Stimulated activated CD8-positive, alpha-beta memory T cell treated with anti-CD3 and anti-CD28 coated beads, Interleukin-15, amount 100 ng/mL, for 48 hours (primary cell): ENCODE measurements around the gene DNAI4.
A peak's percentile ranks its signal among the peaks of the same experiment; 100 is the strongest.
"Not testable (repeated sequence)": the region's sequence is repeated elsewhere in the genome, so short reads cannot be mapped to it uniquely, and the experiment has no call there.

Source experiments
- DNase-seq, 2 donors: peaks; one replicate each; pipeline ENCODE4 v3.0.0-alpha.2; 2020; ENCODE audit warnings: low read depth in 2 of 2

The DNAI4 gene

DNA sequence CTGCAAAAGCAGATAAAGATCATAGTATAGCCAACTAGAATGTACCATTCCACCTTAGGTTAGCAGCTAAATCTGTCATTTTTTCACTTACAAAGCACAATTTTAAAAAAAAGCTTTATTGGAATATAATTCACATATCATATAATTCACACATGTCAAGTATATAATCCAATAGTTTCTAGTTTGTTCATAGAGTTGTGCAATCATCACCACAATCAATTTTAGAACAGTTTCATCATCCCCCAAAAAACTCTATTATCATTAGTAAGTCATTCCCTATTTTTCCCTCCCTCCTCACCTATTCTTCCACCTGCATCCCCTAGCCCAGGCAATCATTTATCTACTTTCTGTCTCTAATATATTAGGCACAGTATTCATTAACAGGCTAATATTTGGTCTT lies 91.5 kb downstream of the DNAI4 start:
- DNase-seq: no peak

DNA sequence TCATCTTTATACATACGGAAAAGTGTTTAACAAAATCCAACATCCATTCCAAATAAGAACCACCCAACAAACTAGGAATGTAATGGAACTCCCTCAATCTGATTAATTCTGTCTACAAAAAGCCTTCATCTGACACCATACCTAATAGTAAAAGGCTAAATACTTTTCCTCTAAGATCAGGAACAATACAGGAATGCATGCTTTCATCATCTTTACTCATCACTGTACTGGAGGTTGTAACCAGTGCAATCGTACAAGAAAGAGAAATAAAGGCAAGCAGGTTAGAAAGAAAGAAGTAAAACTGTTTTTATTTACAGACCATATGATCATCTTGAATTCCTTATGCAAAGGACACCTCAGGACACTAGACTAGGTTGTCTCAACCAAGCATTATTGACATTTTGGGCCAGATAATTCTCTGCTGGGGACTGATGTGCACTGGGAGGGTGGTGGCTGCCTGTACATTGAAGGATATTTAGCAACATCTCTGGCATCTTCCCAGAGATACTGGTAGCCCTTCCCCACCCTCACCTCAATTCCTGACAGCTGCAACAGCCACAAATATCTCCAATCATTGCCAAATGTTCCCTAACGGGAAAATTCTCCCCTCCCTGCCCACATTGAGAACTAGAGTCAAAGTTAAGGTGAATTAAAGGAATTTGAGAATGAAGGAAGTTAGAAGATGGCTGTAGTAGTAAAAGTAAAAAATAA lies 93.0 kb downstream of the DNAI4 start:
- no peak for DNase-seq

DNA sequence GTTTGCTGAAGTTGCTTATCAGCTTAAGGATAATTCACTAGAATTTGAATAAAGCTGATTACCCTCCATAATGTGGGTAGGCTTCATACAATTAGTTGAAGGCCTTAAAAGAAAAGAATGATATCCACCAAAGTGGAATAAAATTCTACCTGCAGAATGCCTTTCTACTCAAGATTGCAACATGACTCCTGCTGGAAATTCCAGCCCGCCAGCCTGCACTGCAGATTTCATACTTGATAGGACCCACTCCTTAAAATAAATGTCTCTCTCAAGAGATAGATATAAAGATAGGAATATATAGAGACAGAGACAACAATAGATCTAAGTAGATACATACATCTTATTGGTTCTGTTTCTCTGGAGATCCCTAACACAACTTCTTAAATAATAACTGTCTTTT lies 99.9 kb downstream of the DNAI4 start:
- no peak for DNase-seq

DNA sequence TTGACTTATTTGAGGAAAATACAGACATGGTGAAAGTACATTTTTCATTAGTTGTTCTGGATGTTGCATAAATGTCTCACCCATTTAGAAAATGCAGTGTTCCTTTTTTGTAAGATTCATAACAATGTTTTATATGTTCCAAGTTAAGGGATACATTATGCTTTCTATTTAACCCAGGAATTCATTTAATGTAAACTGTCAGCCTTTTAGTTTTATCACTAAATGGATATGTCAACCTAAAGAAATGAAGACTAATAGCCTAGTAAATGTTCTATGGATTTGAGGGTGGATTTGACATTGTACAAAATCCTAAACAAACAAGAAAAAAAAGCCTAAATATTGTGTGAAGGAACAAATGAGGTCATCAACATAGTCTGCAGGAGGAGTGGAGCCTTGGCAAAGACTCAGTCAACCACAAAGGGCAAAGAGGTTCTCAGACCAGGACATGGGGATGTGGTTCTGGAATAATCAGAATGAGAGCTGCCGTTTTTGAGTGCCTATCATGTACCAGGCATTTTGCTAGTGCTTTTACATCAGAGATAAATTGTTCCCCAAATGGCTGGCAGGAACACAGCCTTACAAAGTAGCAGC lies 114.8 kb downstream of the DNAI4 start:
- no peak for DNase-seq

- no peak for DNase-seq
These were observed 115.4 kb downstream of the DNAI4 start for GRCh38 chr1:66809245-66809644.

DNA sequence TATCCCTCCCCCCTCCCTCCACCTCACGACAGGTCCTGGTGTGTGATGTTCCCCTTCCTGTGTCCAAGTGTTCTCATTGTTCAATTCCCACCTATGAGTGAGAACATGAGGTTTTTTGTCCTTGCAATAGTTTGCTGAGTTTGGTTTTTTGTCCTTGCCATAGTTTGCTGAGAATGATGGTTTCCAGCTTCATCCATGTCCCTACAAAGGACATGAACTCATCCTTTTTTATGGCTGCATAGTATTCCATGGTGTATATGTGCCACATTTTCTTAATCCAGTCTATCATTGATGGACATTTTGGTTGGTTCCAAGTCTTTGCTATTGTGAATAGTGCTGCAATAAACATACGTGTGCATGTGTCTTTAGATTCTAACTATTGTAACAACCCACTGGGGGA lies 128.8 kb downstream of the DNAI4 start:
- DNase-seq: not testable (repeated sequence)

DNA sequence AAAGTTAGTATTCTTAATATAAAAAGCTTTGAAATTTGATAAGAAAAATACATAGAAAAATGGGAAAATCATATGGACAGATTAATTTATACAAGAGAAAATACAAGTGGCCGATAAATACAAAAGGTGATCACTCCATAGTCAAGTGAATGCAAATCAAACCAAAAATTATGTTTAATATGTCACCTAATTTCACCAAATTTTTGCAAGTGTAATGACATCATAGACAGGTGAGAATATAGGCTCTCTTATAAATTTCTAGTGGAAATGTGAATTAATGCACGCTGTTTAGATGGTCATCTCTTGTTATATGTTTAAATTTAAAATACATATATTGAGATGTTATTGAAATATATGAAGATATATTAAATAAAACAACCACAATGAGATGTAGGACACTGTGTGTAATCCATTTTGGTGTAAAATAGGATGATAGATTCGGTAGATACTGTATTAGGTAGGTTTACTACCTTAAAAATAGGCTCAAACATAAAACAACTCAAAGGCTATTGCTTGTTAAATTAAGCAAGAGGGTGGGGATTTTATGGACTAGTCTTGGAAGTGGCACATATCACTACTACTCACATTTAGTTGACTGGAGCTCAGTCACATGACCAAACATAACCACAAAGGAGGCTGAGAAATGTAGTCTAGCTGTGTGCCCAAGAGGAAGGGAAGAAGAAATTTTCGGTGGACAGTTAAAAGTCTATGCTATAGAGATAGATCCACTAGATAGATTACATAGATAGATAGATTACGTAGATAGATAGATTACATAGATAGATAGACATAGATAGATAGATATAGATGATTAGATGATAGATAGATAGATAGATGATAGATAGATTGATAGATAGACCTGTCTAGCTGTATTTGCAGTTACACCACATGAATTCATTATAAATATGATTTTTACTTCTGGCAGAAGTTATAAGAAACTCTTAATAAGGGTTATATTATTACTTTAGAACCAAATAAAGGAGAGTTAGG lies 132.7 kb downstream of the DNAI4 start:
- DNase-seq: no peak

DNA sequence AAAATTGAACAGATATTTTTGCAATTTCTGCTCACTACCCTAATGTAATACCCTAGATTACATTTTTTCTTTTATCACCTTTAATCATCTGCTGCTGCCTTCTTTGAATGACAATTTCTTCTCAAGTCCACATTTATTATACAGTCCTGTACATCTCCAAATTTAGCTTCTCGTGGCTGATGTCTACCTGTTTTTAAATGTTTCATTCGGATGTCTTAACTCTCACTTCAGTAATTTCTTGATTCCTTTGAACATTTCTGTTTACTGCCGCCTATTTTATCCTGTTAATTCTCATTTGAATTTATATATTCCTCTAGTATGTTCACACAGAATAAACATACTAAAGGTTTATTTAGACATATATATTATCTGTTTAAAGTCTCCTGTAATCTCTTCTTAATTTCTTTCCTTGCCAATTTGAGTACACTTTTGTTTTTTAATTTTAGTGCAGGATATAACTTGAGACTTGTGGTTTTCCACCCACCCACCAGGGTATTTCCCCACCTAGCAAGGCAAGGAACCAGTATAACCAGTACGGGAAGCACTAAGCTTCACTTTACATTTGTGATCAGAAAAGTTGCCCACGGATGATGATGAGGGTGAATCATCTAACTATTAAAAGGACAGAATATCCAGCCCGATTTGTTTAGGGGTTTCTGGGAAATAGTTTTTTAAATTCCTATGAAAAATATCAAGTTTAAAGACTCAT lies 136.3 kb downstream of the DNAI4 start:
- DNase-seq: peak; percentile 8 to 44

DNA sequence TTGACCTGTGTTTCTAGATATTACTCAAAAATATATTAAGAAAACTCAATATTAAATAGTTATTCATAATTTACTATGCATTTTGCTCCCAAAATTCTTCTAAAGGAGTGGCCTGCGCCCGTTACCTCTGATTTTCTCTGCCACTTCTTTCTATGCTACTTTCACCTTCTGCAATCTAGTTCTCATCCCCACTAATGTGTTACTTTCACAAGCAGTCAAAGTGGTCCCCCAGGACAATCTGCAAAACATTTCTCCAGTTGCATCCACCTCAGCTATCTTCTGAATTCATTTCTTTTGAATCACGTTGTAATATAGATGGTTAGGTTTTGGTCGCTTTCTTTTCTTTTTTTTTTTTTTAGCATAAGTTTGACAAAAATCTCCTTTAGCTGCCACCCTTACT lies 137.0 kb downstream of the DNAI4 start:
- no peak for DNase-seq

DNA sequence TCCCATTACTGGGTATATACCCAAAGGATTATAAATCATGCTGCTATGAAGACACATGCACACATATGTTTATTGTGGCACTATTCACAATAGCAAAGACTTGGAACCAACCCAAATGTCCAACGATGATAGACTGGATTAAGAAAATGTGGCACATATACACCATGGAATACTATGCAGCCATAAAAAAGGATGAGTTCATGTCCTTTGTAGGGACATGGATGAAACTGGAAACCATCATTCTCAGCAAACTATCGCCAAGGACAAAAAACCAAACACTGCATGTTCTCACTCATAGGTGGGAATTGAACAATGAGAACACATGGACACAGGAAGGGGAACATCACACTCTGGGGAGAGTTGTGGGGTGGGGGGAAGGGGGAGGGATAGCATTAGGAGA lies 138.9 kb downstream of the DNAI4 start:
- not testable (repeated sequence) for DNase-seq

DNA sequence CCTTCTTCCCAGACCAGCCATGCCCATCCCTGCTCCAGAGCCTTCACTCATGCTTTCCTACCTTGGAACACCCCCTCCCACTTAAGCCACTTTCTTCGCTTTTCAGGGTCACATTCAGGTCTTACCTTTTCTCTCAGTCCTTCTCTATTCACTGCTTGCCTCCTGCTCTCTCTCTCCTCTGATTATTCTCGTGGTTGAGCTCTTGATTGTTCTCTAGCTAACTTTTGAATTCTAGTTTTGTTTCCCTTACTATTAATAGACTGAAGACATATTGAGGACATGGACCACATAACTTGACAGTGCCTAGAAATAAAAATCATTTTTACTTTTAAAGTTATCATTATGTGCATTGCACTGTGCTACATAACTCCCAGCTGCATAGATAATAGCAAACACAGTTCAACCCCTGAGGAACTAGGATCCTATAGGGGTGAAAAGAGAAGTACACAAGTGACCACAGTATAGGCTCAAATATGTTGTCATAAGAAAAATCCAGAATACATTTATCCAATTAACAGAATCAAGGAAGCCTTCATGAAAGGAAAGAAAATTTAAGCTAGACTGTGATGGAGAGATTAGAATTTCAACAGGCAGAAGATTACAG lies 145.1 kb downstream of the DNAI4 start:
- no peak for DNase-seq

DNA sequence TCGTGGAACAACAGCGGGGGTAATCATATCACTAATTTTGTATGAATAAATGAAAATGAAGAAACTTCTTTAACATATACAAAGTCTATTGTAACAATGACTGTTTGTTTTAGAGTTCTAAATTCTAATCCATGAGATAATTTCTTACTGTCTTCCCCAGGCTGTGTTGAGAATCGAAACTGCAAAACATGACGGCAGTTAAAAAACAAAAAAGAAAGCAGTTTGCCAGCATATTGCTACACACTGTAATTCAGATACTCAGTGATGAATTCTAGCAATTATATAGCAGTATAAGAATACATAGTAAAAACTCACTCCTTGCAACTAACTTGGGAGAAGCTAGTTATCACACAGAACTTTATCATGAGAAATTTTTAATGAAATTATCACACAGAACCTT lies 145.7 kb downstream of the DNAI4 start:
- DNase-seq: no peak

DNA sequence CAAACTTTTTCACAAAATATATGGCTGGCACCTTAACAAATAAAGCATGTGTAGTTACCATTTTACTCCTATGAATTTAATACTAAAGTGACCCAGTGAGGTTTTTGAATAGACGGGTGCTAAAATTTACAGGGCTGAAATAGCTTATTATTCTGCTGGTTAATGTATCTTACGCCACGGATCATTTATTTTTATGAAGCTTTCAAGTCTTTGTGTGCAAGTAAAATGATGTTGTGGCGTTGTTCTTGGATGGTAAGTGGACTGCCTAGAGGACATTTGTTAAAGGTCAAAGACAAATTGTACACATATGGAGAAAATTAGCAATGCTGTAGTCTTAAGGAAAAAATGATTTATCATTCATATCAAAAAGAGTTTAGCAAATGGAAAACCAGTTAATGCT lies 146.4 kb downstream of the DNAI4 start:
- no peak for DNase-seq

DNA sequence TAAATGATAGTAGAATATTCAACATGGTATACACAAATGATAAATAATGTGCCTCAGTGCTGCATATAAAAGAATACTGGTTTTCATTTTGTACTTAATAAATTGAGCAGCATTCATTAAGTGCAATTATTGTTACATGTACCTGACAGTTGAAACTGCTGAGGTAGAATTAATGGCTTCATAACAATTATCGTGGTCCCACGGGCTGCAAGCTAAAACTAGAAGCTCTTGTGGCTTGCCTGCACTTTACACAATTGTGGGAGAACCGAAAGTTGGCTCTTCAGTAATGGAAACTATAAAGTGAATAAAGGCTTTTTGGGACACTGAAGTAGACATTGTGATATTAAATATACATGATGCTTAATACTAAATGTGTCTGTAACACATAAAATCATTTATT lies 146.8 kb downstream of the DNAI4 start:
- no peak for DNase-seq

DNA sequence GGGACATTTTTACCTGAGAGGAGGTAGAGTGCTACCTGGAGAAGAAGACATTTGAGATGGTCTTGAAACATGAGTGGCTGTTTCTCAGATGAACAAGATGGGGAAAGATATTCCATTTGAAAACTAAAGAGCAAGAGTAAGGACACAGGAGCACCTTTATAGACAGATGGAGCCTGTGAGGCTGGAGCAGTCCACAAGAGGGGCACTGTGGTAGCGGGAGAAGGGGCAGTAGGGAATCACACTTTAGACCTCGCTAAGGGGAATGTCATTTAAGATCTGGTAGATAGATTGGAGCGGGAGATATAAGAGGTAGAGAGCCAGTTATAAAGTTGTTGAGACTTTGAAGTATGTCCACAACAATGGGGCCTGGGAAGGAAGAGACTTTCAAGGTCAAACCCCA lies 149.0 kb downstream of the DNAI4 start:
- no peak for DNase-seq

DNA sequence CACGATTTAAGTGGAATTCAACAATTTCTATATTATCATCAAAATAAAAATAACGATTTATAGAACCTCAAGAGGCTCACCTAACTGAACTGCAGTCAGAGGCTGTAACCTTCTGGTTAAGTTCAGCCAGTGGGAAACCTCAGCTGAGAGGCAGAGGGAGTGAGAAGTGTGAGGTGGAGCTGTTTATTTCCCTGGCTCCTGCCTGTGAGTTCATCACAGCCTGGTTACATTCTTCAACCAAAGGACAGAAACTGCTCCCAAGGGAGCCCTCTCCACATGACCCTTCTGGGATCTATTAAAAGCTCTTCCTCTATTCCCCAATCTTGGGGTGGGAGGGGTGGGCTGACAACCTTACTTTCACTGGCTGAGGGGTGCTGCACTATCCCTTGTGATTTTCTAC lies 150.2 kb downstream of the DNAI4 start:
- DNase-seq: no peak

- DNase-seq: no peak
These were observed 151.4 kb downstream of the DNAI4 start for GRCh38 chr1:66773227-66773626.

GRCh38 chr1:66770694-66771093 lies 154.0 kb downstream of the DNAI4 start:
- DNase-seq: no peak

- DNase-seq: no peak
These were observed 154.4 kb downstream of the DNAI4 start for GRCh38 chr1:66770240-66770639.

DNA sequence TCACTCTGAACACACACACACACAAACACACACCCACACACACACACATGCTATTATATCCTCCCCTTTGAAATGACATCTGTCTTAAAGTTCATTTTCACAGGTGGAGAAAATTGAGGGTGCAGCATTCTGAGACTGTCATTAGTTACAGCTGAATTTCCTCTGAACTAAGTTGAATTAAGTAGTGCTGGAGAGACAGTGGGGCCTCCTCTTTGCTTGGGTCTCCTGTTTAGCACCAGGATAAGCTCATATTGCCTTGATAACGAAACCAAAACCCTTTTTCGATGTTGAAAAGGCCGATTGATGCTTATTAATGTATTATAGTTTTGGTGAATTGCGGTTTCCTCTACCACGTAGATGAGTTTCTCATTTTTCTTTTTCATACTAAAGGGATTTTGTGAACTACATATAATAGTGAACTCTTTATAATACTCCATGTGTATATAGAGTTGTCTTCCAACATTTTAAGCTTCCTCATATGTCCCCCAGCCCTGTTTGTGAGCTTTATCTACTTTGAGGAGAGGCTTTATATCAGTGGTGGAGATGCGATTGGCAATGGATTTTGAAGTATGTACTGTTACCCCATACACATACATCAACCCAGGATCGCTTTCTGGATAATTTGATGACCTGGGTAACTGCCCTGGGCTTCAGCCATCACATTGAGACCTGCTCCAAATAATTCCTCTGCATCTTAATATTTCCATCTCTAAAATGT lies 155.0 kb downstream of the DNAI4 start:
- no peak for DNase-seq

GRCh38 chr1:66768965-66769364 lies 155.7 kb downstream of the DNAI4 start:
- no peak for DNase-seq
